ENCODE measurements around the gene ZSCAN5B. TPM values are rescaled to one million over a fixed set of nuclear protein-coding genes. Genes with fewer than 3 reads are reported as not detected.
"Not testable (repeated sequence)": the region's sequence is repeated elsewhere in the genome, so short reads cannot be mapped to it uniquely, and the experiment has no call there.

Gene ZSCAN5B
- polyA plus RNA-seq, 1 experiment = not detected

- ChIA-PET POLR2A (no interaction called here), CTCF (interaction anchor here (1.0 to 2.0 kb wide), 2 partner anchors 139 to 146 kb away, joined by 3 to 6 read pairs; no protein-coding TSS in a partner anchor)
- no peak overlapping the region for H3K27ac ChIP-seq (ENCODE audit: low read depth, low read length)
- no peak overlapping the region for H3K4me3 ChIP-seq (ENCODE audit: low read depth, low read length)
- TF ChIP-seq, protein P1, sequence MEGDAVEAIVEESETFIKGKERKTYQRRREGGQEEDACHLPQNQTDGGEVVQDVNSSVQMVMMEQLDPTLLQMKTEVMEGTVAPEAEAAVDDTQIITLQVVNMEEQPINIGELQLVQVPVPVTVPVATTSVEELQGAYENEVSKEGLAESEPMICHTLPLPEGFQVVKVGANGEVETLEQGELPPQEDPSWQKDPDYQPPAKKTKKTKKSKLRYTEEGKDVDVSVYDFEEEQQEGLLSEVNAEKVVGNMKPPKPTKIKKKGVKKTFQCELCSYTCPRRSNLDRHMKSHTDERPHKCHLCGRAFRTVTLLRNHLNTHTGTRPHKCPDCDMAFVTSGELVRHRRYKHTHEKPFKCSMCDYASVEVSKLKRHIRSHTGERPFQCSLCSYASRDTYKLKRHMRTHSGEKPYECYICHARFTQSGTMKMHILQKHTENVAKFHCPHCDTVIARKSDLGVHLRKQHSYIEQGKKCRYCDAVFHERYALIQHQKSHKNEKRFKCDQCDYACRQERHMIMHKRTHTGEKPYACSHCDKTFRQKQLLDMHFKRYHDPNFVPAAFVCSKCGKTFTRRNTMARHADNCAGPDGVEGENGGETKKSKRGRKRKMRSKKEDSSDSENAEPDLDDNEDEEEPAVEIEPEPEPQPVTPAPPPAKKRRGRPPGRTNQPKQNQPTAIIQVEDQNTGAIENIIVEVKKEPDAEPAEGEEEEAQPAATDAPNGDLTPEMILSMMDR (IDR thresholded peaks at IDR 0.05; ENCODE audit: low read depth, low read length) = no peak
- no peaks in the 10 kb centered on the region for H3K27me3 ChIP-seq (ENCODE audit: control insufficient read depth, insufficient read depth, low read length)
- peaks cover 7% of the 10 kb centered on the region; the same call in 1 of the 2 replicates for H3K9me3 ChIP-seq (ENCODE audit: control insufficient read depth, insufficient read depth, low read length)
- DNase-seq (ENCODE audit: low read depth, low spot score) = no peak
Measured at GRCh38 chr19:56221851-56222250, 24.3 kb upstream of the ZSCAN5B start.

DNA sequence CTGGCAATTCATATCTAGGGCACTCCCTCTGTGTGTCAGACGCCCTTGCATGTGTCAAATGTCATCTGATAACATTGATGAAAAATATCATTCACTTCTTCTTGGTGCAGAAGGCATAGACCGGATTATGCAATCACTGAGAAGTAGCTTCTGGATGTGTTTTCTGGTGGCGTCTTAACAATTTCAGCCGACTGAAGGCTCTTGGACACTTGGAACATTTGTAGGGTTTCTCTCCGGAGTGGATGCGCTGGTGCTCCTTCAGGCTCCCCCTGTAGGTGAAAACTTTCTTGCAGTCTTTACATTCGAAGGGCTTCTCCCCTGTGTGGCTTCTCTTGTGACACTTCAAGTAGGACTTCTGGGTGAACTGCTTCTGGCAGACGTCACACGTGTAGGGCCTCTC, 23.9 kb upstream of the ZSCAN5B start:
- H3K4me3 ChIP-seq (ENCODE audit: low read depth, low read length); H3K27ac ChIP-seq (ENCODE audit: low read depth, low read length); POLR2A ChIA-PET; H3K9me3 ChIP-seq (ENCODE audit: control insufficient read depth, insufficient read depth, low read length); H3K27me3 ChIP-seq (ENCODE audit: control insufficient read depth, insufficient read depth, low read length); DNase-seq (ENCODE audit: low read depth, low spot score): not testable (repeated sequence)
- CTCF ChIA-PET = interaction anchor here (0.6 to 2.0 kb wide), 3 partner anchors 139 to 155 kb away, joined by 3 to 6 read pairs (median 3); no protein-coding TSS in a partner anchor
- TF ChIP-seq, protein P1 (IDR thresholded peaks at IDR 0.05; ENCODE audit: low read depth, low read length) = peak; percentile 7; the same call in 1 of the 2 replicates

- Histone ChIP-seq H3K9me3 (ENCODE audit: control insufficient read depth, insufficient read depth, low read length) (peaks cover 7% of the 10 kb centered on the region; the same call in 1 of the 2 replicates), H3K4me3 (ENCODE audit: low read depth, low read length) (no peak overlapping the region), H3K27me3 (ENCODE audit: control insufficient read depth, insufficient read depth, low read length) (no peaks in the 10 kb centered on the region), H3K27ac (ENCODE audit: low read depth, low read length) (no peak overlapping the region)
- CTCF ChIA-PET = interaction anchor here (0.6 to 1.6 kb wide), 3 partner anchors 35 to 167 kb away, joined by 3 to 4 read pairs (median 3); no protein-coding TSS in a partner anchor
- POLR2A ChIA-PET = no interaction called here
- TF ChIP-seq, protein P1 (IDR thresholded peaks at IDR 0.05; ENCODE audit: low read depth, low read length) = no peak
- DNase-seq (ENCODE audit: low read depth, low spot score) = no peak
Measured at GRCh38 chr19:56218961-56219360, 21.4 kb upstream of the ZSCAN5B start.

GRCh38 chr19:56217039-56217949, 19.7 kb upstream of the ZSCAN5B start:
- Histone ChIP-seq H3K27me3 (ENCODE audit: control insufficient read depth, insufficient read depth, low read length) (no peaks in the 10 kb centered on the region), H3K4me3 (ENCODE audit: low read depth, low read length) (peak overlapping the region; percentile 25; the same call in 1 of the 2 replicates), H3K27ac (ENCODE audit: low read depth, low read length) (no peak overlapping the region), H3K9me3 (ENCODE audit: control insufficient read depth, insufficient read depth, low read length) (peaks cover 10% of the 10 kb centered on the region; the same call in 1 of the 2 replicates)
- no peak for DNase-seq (ENCODE audit: low read depth, low spot score)
- CTCF ChIA-PET = no interaction called here
- POLR2A ChIA-PET = interaction anchor here (0.5 kb wide), 1 partner anchor 1542 kb away, joined by 3 read pairs; no protein-coding TSS in a partner anchor
- TF ChIP-seq, protein P1 (IDR thresholded peaks at IDR 0.05; ENCODE audit: low read depth, low read length) = no peak

DNA sequence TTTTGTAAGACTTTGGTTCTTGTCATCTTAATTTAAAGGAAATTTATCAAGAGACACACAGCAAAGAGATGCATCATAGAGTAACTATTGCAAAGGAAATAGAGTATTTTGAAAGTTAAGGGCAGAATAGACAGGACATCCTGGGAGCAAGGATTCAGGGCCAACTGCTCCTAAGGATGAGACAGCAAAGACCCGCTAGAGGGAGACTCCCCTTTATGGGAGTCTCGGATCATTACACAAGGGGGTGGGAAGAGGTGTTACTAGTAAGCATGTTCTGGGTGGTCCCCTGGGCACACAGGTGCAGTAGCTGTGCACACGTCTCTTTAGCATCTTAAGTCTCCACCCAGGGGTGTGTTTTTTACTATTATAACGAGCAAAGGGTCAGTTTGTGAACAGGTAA, 14.1 kb upstream of the ZSCAN5B start:
- no peak for DNase-seq (ENCODE audit: low read depth, low spot score)
- CTCF ChIA-PET = no interaction called here

GRCh38 chr19:56210036-56210435, 12.5 kb upstream of the ZSCAN5B start:
- CTCF ChIA-PET; H3K9me3 ChIP-seq (ENCODE audit: control insufficient read depth, insufficient read depth, low read length); H3K4me3 ChIP-seq (ENCODE audit: low read depth, low read length); POLR2A ChIA-PET; H3K27ac ChIP-seq (ENCODE audit: low read depth, low read length); H3K27me3 ChIP-seq (ENCODE audit: control insufficient read depth, insufficient read depth, low read length); DNase-seq (ENCODE audit: low read depth, low spot score): not testable (repeated sequence)

More for the DNA sequence above, 14.1 kb upstream of the ZSCAN5B start:
- Histone ChIP-seq H3K27ac (ENCODE audit: low read depth, low read length) (no peak overlapping the region), H3K27me3 (ENCODE audit: control insufficient read depth, insufficient read depth, low read length) (no peaks in the 10 kb centered on the region), H3K4me3 (ENCODE audit: low read depth, low read length) (no peak overlapping the region), H3K9me3 (ENCODE audit: control insufficient read depth, insufficient read depth, low read length) (peaks cover 3% of the 10 kb centered on the region; the same call in 1 of the 2 replicates)
- POLR2A ChIA-PET = no interaction called here
- TF ChIP-seq, protein P1 (IDR thresholded peaks at IDR 0.05; ENCODE audit: low read depth, low read length) = no peak
